ENCODE data around the gene STAT6. TPM values are rescaled to one million over a fixed set of nuclear protein-coding genes. Genes with fewer than 3 reads are reported as not detected.

STAT6 gene
- total RNA-seq, result 31.8 TPM

- peaks cover 3 to 8% (median 6%) of the 10 kb centered on the region in 3 donors for H3K36me3 ChIP-seq (ENCODE audit: control insufficient read depth in 3 of 3, insufficient read depth in 3 of 3, low read length in 3 of 3)
- H3K4me1 ChIP-seq (ENCODE audit: control insufficient read depth in 3 of 3, insufficient read depth in 3 of 3, low read length in 3 of 3), result peaks cover 22 to 30% (median 25%) of the 10 kb centered on the region in 3 donors
- peak within 1 kb of the TSS; percentile 98 for H3K27ac ChIP-seq (ENCODE audit: low read depth, low read length)
- H3K27me3 ChIP-seq (ENCODE audit: control insufficient read depth in 3 of 3, insufficient read depth in 3 of 3, low read length in 3 of 3), result no peaks in the 10 kb centered on the region
- H3K4me3 ChIP-seq (ENCODE audit: low read length in 3 of 3), result peak within 1 kb of the TSS; percentile 73 to 87 (median 78)
- H3K9ac ChIP-seq (ENCODE audit: low read depth in 1 of 3, low read length in 3 of 3), result peak within 1 kb of the TSS; percentile 81 to 88 (median 83)
- no peaks in the 10 kb centered on the region for H3K9me3 ChIP-seq (ENCODE audit: control insufficient read depth in 3 of 3, low read length in 3 of 3)
Observed at GRCh38 chr12:57111031-57111734, at the start of gene STAT6. STAT6 (minus strand) TSS chr12:57111362; CDS start chr12:57108278, 3,084 bp downstream.

- Histone ChIP-seq H3K4me3 (ENCODE audit: low read length in 3 of 3) (no peak overlapping the region), H3K9me3 (ENCODE audit: control insufficient read depth in 3 of 3, low read length in 3 of 3) (no peaks in the 10 kb centered on the region), H3K4me1 (ENCODE audit: control insufficient read depth in 3 of 3, insufficient read depth in 3 of 3, low read length in 3 of 3) (peaks cover 11 to 16% (median 15%) of the 10 kb centered on the region in 3 donors), H3K9ac (ENCODE audit: low read depth in 1 of 3, low read length in 3 of 3) (no peak overlapping the region), H3K27me3 (ENCODE audit: control insufficient read depth in 3 of 3, insufficient read depth in 3 of 3, low read length in 3 of 3) (no peaks in the 10 kb centered on the region), H3K36me3 (ENCODE audit: control insufficient read depth in 3 of 3, insufficient read depth in 3 of 3, low read length in 3 of 3) (peaks cover 26 to 48% (median 29%) of the 10 kb centered on the region in 3 donors), H3K27ac (ENCODE audit: low read depth, low read length) (no peak overlapping the region)
Observed at GRCh38 chr12:57160741-57161140, 49.6 kb upstream of the STAT6 start.

DNA sequence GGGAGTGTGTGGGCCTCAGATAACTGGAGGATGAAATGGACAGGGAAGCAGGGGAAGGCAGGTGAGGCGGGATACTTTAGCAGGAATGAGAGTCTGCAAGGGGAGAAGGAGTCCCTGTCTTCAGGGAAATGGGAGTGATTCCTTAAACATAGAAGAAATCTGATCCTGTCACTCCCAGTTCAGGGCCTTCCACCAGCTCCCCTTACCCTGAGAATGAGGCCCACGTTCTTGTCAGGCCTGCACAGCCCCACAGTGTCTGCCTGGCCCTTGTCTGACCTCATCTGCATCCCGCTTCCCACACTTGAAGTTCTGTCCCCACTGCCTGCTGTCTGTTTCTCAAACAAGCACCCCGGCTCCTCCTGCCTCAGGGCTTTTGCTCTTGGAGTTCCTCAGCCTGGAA, 48.9 kb upstream of the STAT6 start:
- H3K27ac ChIP-seq (ENCODE audit: low read depth, low read length), result no peak overlapping the region
- no peaks in the 10 kb centered on the region for H3K27me3 ChIP-seq (ENCODE audit: control insufficient read depth in 3 of 3, insufficient read depth in 3 of 3, low read length in 3 of 3)
- no peak overlapping the region for H3K4me3 ChIP-seq (ENCODE audit: low read length in 3 of 3)
- no peaks in the 10 kb centered on the region for H3K9me3 ChIP-seq (ENCODE audit: control insufficient read depth in 3 of 3, low read length in 3 of 3)
- peaks cover 11 to 19% (median 15%) of the 10 kb centered on the region in 3 donors for H3K4me1 ChIP-seq (ENCODE audit: control insufficient read depth in 3 of 3, insufficient read depth in 3 of 3, low read length in 3 of 3)
- H3K36me3 ChIP-seq (ENCODE audit: control insufficient read depth in 3 of 3, insufficient read depth in 3 of 3, low read length in 3 of 3), result peaks cover 28 to 47% (median 29%) of the 10 kb centered on the region in 3 donors
- no peak overlapping the region for H3K9ac ChIP-seq (ENCODE audit: low read depth in 1 of 3, low read length in 3 of 3)

DNA sequence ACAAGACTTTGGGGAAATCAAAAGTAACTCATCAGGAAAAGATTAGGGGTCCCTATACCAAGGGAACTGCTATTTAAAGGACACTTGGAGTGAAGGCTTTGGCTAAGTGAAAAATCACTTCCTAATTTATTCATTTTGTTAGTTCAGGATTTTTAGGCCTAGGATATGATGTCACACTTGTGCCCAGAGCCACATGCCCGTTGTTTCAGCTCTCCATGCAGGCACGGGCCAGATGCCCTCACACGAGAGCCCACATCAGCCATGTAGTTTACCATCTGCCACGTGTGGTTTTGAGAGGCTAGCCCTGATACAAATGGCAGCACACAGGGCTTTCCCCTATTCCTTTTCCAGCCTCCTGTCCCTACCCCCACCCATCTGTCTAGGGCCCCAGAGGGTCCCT, 48.1 kb upstream of the STAT6 start:
- H3K4me1 ChIP-seq (ENCODE audit: control insufficient read depth in 3 of 3, insufficient read depth in 3 of 3, low read length in 3 of 3), result peaks cover 13 to 25% (median 15%) of the 10 kb centered on the region in 3 donors
- H3K27me3 ChIP-seq (ENCODE audit: control insufficient read depth in 3 of 3, insufficient read depth in 3 of 3, low read length in 3 of 3), result no peaks in the 10 kb centered on the region
- no peak overlapping the region for H3K4me3 ChIP-seq (ENCODE audit: low read length in 3 of 3)
- H3K36me3 ChIP-seq (ENCODE audit: control insufficient read depth in 3 of 3, insufficient read depth in 3 of 3, low read length in 3 of 3), result peaks cover 31 to 49% (median 34%) of the 10 kb centered on the region in 3 donors
- no peak overlapping the region for H3K27ac ChIP-seq (ENCODE audit: low read depth, low read length)
- no peak overlapping the region for H3K9ac ChIP-seq (ENCODE audit: low read depth in 1 of 3, low read length in 3 of 3)
- no peaks in the 10 kb centered on the region for H3K9me3 ChIP-seq (ENCODE audit: control insufficient read depth in 3 of 3, low read length in 3 of 3)

DNA sequence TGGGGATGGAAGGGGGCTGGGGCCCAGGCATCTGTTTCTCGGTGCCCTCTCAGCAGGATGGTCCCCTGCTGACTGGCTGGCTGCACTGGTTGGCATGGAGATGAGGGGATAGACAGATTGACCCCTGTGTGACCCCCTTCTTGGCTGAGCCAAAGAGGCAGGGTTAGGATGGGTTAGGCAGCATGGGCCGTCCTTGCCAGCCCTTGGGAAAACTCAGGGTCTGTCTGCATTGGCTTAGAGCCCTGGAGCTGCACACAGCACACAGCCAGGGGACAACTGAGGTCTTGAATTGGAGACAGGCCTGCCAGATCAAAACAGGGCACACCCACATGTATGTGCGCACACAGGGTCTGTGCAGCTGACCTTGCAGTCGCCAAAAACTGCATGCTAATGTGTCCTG, 47.5 kb upstream of the STAT6 start:
- Histone ChIP-seq H3K9me3 (ENCODE audit: control insufficient read depth in 3 of 3, low read length in 3 of 3) (no peaks in the 10 kb centered on the region), H3K27me3 (ENCODE audit: control insufficient read depth in 3 of 3, insufficient read depth in 3 of 3, low read length in 3 of 3) (no peaks in the 10 kb centered on the region), H3K36me3 (ENCODE audit: control insufficient read depth in 3 of 3, insufficient read depth in 3 of 3, low read length in 3 of 3) (peaks cover 34 to 54% (median 37%) of the 10 kb centered on the region in 3 donors), H3K4me3 (ENCODE audit: low read length in 3 of 3) (no peak overlapping the region), H3K27ac (ENCODE audit: low read depth, low read length) (peak overlapping the region; percentile 19), H3K4me1 (ENCODE audit: control insufficient read depth in 3 of 3, insufficient read depth in 3 of 3, low read length in 3 of 3) (peaks cover 15 to 28% (median 17%) of the 10 kb centered on the region in 3 donors), H3K9ac (ENCODE audit: low read depth in 1 of 3, low read length in 3 of 3) (no peak overlapping the region)

DNA sequence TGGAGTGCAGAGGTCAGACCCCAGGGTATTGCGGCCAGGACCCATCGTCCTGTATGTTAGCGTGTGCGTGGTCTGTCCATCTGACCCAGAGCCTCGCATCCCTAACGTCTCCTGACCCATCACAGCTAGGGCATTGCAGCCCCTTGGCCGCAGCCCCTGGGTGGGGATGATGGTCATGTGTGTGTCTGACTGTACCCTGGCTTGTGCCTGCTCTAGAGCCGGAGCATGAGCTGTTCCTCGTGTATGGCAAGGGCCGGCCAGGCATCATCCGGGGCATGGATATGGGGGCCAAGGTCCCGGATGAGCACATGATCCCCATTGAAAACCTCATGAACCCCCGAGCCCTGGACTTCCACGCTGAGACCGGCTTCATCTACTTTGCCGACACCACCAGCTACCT, 47.0 kb upstream of the STAT6 start:
- Histone ChIP-seq H3K4me1 (ENCODE audit: control insufficient read depth in 3 of 3, insufficient read depth in 3 of 3, low read length in 3 of 3) (peaks cover 16 to 32% (median 17%) of the 10 kb centered on the region in 3 donors), H3K4me3 (ENCODE audit: low read length in 3 of 3) (no peak overlapping the region), H3K27ac (ENCODE audit: low read depth, low read length) (peak overlapping the region; percentile 7), H3K9me3 (ENCODE audit: control insufficient read depth in 3 of 3, low read length in 3 of 3) (no peaks in the 10 kb centered on the region), H3K27me3 (ENCODE audit: control insufficient read depth in 3 of 3, insufficient read depth in 3 of 3, low read length in 3 of 3) (no peaks in the 10 kb centered on the region), H3K36me3 (ENCODE audit: control insufficient read depth in 3 of 3, insufficient read depth in 3 of 3, low read length in 3 of 3) (peaks cover 34 to 54% (median 37%) of the 10 kb centered on the region in 3 donors), H3K9ac (ENCODE audit: low read depth in 1 of 3, low read length in 3 of 3) (no peak overlapping the region)

GRCh38 chr12:57157588-57158173, 46.5 kb upstream of the STAT6 start:
- Histone ChIP-seq H3K27me3 (ENCODE audit: control insufficient read depth in 3 of 3, insufficient read depth in 3 of 3, low read length in 3 of 3) (no peaks in the 10 kb centered on the region), H3K36me3 (ENCODE audit: control insufficient read depth in 3 of 3, insufficient read depth in 3 of 3, low read length in 3 of 3) (peaks cover 33 to 51% (median 37%) of the 10 kb centered on the region in 3 donors), H3K9me3 (ENCODE audit: control insufficient read depth in 3 of 3, low read length in 3 of 3) (no peaks in the 10 kb centered on the region), H3K27ac (ENCODE audit: low read depth, low read length) (peak overlapping the region; percentile 7), H3K4me1 (ENCODE audit: control insufficient read depth in 3 of 3, insufficient read depth in 3 of 3, low read length in 3 of 3) (peaks cover 19 to 36% (median 21%) of the 10 kb centered on the region in 3 donors), H3K9ac (ENCODE audit: low read depth in 1 of 3, low read length in 3 of 3) (no peak overlapping the region), H3K4me3 (ENCODE audit: low read length in 3 of 3) (no peak overlapping the region)

DNA sequence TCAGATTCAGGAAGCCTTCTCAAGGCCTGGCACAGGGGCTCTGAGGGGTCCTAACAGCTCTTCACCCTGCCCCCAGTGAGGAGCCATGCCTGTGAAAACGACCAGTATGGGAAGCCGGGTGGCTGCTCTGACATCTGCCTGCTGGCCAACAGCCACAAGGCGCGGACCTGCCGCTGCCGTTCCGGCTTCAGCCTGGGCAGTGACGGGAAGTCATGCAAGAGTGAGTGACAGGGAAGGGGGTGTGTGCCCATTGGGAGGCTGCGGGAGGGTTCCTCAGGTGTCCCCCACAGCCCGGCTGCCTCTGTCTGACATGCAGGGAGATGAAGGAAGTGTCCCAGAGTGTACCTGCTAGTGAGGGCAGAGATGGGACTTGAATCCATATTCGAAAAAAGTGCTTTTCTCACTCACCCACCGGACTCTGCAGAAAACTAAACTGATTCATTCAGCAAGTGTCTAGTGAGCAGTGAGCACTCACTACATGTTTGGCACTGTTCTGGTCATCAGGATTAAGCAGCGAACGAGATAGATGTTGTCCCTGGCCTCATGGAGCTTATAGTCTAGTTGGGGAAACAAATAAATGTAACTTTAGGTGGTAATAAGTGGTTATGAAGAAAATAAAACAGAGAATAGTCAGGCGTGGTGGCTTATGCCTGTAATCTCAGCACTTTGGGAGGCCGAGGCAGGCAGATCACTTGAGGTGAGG, 45.7 kb upstream of the STAT6 start:
- Histone ChIP-seq H3K9ac (ENCODE audit: low read depth in 1 of 3, low read length in 3 of 3) (no peak overlapping the region), H3K9me3 (ENCODE audit: control insufficient read depth in 3 of 3, low read length in 3 of 3) (no peaks in the 10 kb centered on the region), H3K36me3 (ENCODE audit: control insufficient read depth in 3 of 3, insufficient read depth in 3 of 3, low read length in 3 of 3) (peaks cover 26 to 45% (median 35%) of the 10 kb centered on the region in 3 donors), H3K4me3 (ENCODE audit: low read length in 3 of 3) (no peak overlapping the region), H3K27me3 (ENCODE audit: control insufficient read depth in 3 of 3, insufficient read depth in 3 of 3, low read length in 3 of 3) (no peaks in the 10 kb centered on the region), H3K27ac (ENCODE audit: low read depth, low read length) (no peak overlapping the region), H3K4me1 (ENCODE audit: control insufficient read depth in 3 of 3, insufficient read depth in 3 of 3, low read length in 3 of 3) (peaks cover 26 to 43% (median 29%) of the 10 kb centered on the region in 3 donors)

- Histone ChIP-seq H3K4me3 (ENCODE audit: low read length in 3 of 3) (no peak overlapping the region), H3K27me3 (ENCODE audit: control insufficient read depth in 3 of 3, insufficient read depth in 3 of 3, low read length in 3 of 3) (no peaks in the 10 kb centered on the region), H3K27ac (ENCODE audit: low read depth, low read length) (no peak overlapping the region), H3K4me1 (ENCODE audit: control insufficient read depth in 3 of 3, insufficient read depth in 3 of 3, low read length in 3 of 3) (peaks cover 37 to 59% (median 38%) of the 10 kb centered on the region in 3 donors), H3K36me3 (ENCODE audit: control insufficient read depth in 3 of 3, insufficient read depth in 3 of 3, low read length in 3 of 3) (peaks cover 15 to 27% (median 19%) of the 10 kb centered on the region in 3 donors), H3K9me3 (ENCODE audit: control insufficient read depth in 3 of 3, low read length in 3 of 3) (no peaks in the 10 kb centered on the region), H3K9ac (ENCODE audit: low read depth in 1 of 3, low read length in 3 of 3) (no peak overlapping the region)
Observed at GRCh38 chr12:57154804-57155434, 43.8 kb upstream of the STAT6 start.
